ENCODE measurements around the gene FAM53C.
A peak's percentile ranks its signal among the peaks of the same experiment; 100 is the strongest.

FAM53C gene

GRCh38 chr5:138330813-138331448 is 7.1 kb upstream of the FAM53C start:
- no peaks in the 10 kb centered on the region for H3K27me3 ChIP-seq (ENCODE audit: insufficient read depth, insufficient read length)
- peak overlapping the region; percentile 82 for H3K9ac ChIP-seq (ENCODE audit: insufficient read length, low read depth)
- H3K4me3 ChIP-seq (ENCODE audit: insufficient read length, low read depth), result peak overlapping the region; percentile 68
- no peak for DNase-seq (ENCODE audit: low read depth, low spot score)
- H3K36me3 ChIP-seq (ENCODE audit: insufficient read depth, insufficient read length, low read length), result peaks cover 6% of the 10 kb centered on the region
- no peaks in the 10 kb centered on the region for H3K9me3 ChIP-seq (ENCODE audit: insufficient read depth, low read length)
- no peaks in the 10 kb centered on the region for H3K4me1 ChIP-seq (ENCODE audit: insufficient read depth, insufficient read length)
- TF ChIP-seq YY1 (IDR thresholded peaks at IDR 0.05; ENCODE audit: insufficient read depth, insufficient read length) (no peak), ZNF274 (IDR thresholded peaks at IDR 0.05; ENCODE audit: low read depth, low read length) (no peak), SUZ12 (IDR thresholded peaks at IDR 0.05; ENCODE audit: extremely low read depth, insufficient read depth, insufficient read length) (no peak)

DNA sequence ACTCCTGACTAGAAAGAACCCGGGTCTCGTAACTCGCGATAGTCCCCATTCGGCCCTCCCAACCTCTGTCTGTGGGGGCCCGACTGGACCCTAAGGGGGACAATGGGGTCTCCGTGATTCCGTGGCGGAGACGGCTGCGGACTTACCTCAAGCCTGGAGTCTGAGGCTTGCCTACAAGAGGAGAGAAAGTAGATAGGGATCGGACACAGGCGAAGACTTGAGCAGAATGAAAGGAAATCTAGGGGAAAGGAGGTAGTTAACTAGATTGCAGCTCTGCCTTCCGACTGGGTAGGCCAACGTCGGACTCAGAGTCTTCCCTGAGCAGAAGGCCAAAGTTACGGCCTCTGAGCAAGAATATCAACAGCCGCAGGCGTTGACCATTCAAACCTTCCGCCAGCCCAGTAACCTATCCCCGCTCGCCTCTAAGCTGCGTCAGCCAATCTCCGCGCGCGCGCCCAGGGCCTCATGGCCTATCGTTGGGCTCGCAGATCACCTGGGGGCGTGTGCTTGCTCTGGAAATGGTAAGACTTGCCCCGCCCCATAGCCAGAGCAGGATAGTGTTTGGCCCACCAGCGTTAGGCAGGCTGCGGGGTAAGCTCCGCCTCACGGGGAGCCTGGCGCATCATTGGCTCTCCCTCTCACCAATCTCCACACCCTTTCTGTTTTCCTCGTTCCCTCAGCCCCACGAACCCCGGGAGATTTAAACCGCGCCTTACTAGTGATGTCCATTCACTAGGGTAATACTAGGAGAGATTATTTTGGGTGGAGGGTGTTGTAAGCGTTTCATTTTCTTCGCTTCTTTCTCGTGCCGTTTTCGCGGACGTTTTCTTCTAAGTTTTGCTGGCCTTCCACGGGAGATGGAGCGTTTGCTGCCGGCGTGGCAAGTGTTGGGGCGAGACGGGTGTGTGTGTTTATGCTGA is 6.4 kb upstream of the FAM53C start, which contains the start of gene CDC25C:
TSS of gene CDC25C (minus strand) at position 356 of the 920 bp plus-strand sequence. CDS start 624 bp downstream, outside the sequence.
- peak; percentile 94 for DNase-seq (ENCODE audit: low read depth, low spot score)
- Histone ChIP-seq H3K27me3 (ENCODE audit: insufficient read depth, insufficient read length) (no peaks in the 10 kb centered on the region), H3K9ac (ENCODE audit: insufficient read length, low read depth) (peak within 1 kb of the TSS; percentile 82), H3K4me3 (ENCODE audit: insufficient read length, low read depth) (peak within 1 kb of the TSS; percentile 68), H3K36me3 (ENCODE audit: insufficient read depth, insufficient read length, low read length) (peaks cover 5% of the 10 kb centered on the region), H3K4me1 (ENCODE audit: insufficient read depth, insufficient read length) (no peaks in the 10 kb centered on the region), H3K9me3 (ENCODE audit: insufficient read depth, low read length) (no peaks in the 10 kb centered on the region)
- TF ChIP-seq SUZ12 (IDR thresholded peaks at IDR 0.05; ENCODE audit: extremely low read depth, insufficient read depth, insufficient read length), result no peak
- no peak for TF ChIP-seq YY1 (IDR thresholded peaks at IDR 0.05; ENCODE audit: insufficient read depth, insufficient read length)
- no peak for TF ChIP-seq ZNF274 (IDR thresholded peaks at IDR 0.05; ENCODE audit: low read depth, low read length)

DNA sequence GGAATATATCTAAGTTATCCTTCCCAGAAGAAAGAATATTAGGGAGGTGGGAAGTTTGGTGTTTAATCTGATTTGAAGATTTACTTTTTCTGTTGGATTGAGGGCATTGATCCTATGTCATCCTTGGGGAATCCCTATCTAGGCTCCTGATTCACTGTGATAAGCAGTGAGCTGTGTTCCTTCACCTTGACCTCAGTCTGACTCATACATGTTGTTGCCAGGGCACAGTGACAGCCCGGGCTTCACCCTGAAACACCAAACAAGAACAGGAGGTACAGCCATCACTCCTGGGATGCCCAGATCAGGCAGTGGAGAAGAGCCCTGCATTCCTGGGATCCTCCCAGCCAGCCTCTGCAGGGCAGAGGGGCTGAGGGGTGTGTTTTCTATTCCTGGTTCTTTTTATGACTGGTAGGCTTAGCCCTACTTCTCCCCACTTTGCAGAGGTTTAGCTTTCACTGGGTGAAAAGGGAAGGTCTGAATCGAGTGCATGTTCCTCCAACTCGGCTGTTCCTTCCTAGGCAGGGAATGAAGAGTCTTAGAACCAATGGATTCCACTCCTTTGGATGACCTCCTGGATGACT is 3.1 kb upstream of the FAM53C start:
- Histone ChIP-seq H3K36me3 (ENCODE audit: insufficient read depth, insufficient read length, low read length) (peaks cover 3% of the 10 kb centered on the region), H3K9me3 (ENCODE audit: insufficient read depth, low read length) (no peaks in the 10 kb centered on the region), H3K4me3 (ENCODE audit: insufficient read length, low read depth) (no peak overlapping the region), H3K9ac (ENCODE audit: insufficient read length, low read depth) (no peak overlapping the region), H3K27me3 (ENCODE audit: insufficient read depth, insufficient read length) (no peaks in the 10 kb centered on the region), H3K4me1 (ENCODE audit: insufficient read depth, insufficient read length) (no peaks in the 10 kb centered on the region)
- TF ChIP-seq YY1 (IDR thresholded peaks at IDR 0.05; ENCODE audit: insufficient read depth, insufficient read length) (no peak), SUZ12 (IDR thresholded peaks at IDR 0.05; ENCODE audit: extremely low read depth, insufficient read depth, insufficient read length) (no peak), ZNF274 (IDR thresholded peaks at IDR 0.05; ENCODE audit: low read depth, low read length) (no peak)
- DNase-seq (ENCODE audit: low read depth, low spot score), result no peak

GRCh38 chr5:138336952-138337684 is 948 bp upstream of the FAM53C start:
- Histone ChIP-seq H3K4me1 (ENCODE audit: insufficient read depth, insufficient read length) (no peaks in the 10 kb centered on the region), H3K9me3 (ENCODE audit: insufficient read depth, low read length) (no peaks in the 10 kb centered on the region), H3K4me3 (ENCODE audit: insufficient read length, low read depth) (peak overlapping the region; percentile 61), H3K36me3 (ENCODE audit: insufficient read depth, insufficient read length, low read length) (peaks cover 22% of the 10 kb centered on the region), H3K9ac (ENCODE audit: insufficient read length, low read depth) (peak overlapping the region; percentile 79), H3K27me3 (ENCODE audit: insufficient read depth, insufficient read length) (no peaks in the 10 kb centered on the region)
- TF ChIP-seq YY1 (IDR thresholded peaks at IDR 0.05; ENCODE audit: insufficient read depth, insufficient read length), result no peak
- no peak for TF ChIP-seq ZNF274 (IDR thresholded peaks at IDR 0.05; ENCODE audit: low read depth, low read length)
- TF ChIP-seq SUZ12 (IDR thresholded peaks at IDR 0.05; ENCODE audit: extremely low read depth, insufficient read depth, insufficient read length), result no peak
- no peak for DNase-seq (ENCODE audit: low read depth, low spot score)

GRCh38 chr5:138338411-138339090 is 485 bp downstream of the FAM53C start:
- TF ChIP-seq YY1 (IDR thresholded peaks at IDR 0.05; ENCODE audit: insufficient read depth, insufficient read length) (no peak), SUZ12 (IDR thresholded peaks at IDR 0.05; ENCODE audit: extremely low read depth, insufficient read depth, insufficient read length) (no peak), ZNF274 (IDR thresholded peaks at IDR 0.05; ENCODE audit: low read depth, low read length) (no peak)
- H3K9ac ChIP-seq (ENCODE audit: insufficient read length, low read depth), result peak overlapping the region; percentile 79
- peaks cover 31% of the 10 kb centered on the region for H3K36me3 ChIP-seq (ENCODE audit: insufficient read depth, insufficient read length, low read length)
- no peaks in the 10 kb centered on the region for H3K27me3 ChIP-seq (ENCODE audit: insufficient read depth, insufficient read length)
- no peaks in the 10 kb centered on the region for H3K9me3 ChIP-seq (ENCODE audit: insufficient read depth, low read length)
- no peaks in the 10 kb centered on the region for H3K4me1 ChIP-seq (ENCODE audit: insufficient read depth, insufficient read length)
- DNase-seq (ENCODE audit: low read depth, low spot score), result no peak
- H3K4me3 ChIP-seq (ENCODE audit: insufficient read length, low read depth), result peak overlapping the region; percentile 61

- no peaks in the 10 kb centered on the region for H3K4me1 ChIP-seq (ENCODE audit: insufficient read depth, insufficient read length)
- H3K9ac ChIP-seq (ENCODE audit: insufficient read length, low read depth), result peak overlapping the region; percentile 79
- peak overlapping the region; percentile 61 for H3K4me3 ChIP-seq (ENCODE audit: insufficient read length, low read depth)
- TF ChIP-seq ZNF274 (IDR thresholded peaks at IDR 0.05; ENCODE audit: low read depth, low read length), result no peak
- TF ChIP-seq SUZ12 (IDR thresholded peaks at IDR 0.05; ENCODE audit: extremely low read depth, insufficient read depth, insufficient read length), result no peak
- TF ChIP-seq YY1 (IDR thresholded peaks at IDR 0.05; ENCODE audit: insufficient read depth, insufficient read length), result no peak
- peaks cover 36% of the 10 kb centered on the region for H3K36me3 ChIP-seq (ENCODE audit: insufficient read depth, insufficient read length, low read length)
- no peak for DNase-seq (ENCODE audit: low read depth, low spot score)
- H3K9me3 ChIP-seq (ENCODE audit: insufficient read depth, low read length), result no peaks in the 10 kb centered on the region
- H3K27me3 ChIP-seq (ENCODE audit: insufficient read depth, insufficient read length), result no peaks in the 10 kb centered on the region
Observed at GRCh38 chr5:138339091-138339456, 1.0 kb downstream of the FAM53C start.

All from NT2/D1 (cell line).